Fibroblast of lung (primary cell): ENCODE measurements around the gene MCTP1.

ENCODE experiments used
- EZH2 ChIP-seq: IDR thresholded peaks from 2 replicates; pipeline ENCODE4 v1.5.1; 2012; ENCODE audit warnings: low read length, control low read depth, mild to moderate bottlenecking; ENCODE audit errors: missing control alignments
- TF ChIP-seq, protein P1 (sequence below), 2 donors: IDR thresholded peaks in 1 of 2; conservative IDR thresholded peaks in 1 of 2; 1 replicate in 1 of 2; 2 replicates in 1 of 2; pipeline ENCODE4 v1.5.1; 2011 to 2012; ENCODE audit warnings: low read length in 2 of 2, control low read depth in 1 of 2, inconsistent platforms in 1 of 2, low read depth in 1 of 2, mild to moderate bottlenecking in 1 of 2

DNA sequence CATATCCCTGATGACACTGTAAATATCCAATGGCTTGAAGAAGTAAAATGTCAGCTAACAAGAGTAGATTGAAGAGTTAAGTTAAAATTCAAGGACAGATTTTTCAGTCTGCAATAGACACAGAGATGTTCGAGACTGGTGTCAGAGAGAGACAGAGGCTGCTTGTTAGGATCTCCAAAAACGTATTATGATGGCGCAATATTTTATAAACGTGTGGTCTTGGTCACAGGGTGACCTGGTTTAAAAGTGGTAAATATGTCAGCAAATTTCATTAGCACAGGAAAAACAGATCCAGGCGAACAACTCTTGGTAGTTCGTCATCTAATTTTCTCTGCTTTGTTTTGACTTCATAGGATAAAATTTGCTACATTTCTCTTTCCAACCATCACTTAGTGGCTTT is 317.4 kb downstream of the MCTP1 start:
- TF ChIP-seq, protein P1, sequence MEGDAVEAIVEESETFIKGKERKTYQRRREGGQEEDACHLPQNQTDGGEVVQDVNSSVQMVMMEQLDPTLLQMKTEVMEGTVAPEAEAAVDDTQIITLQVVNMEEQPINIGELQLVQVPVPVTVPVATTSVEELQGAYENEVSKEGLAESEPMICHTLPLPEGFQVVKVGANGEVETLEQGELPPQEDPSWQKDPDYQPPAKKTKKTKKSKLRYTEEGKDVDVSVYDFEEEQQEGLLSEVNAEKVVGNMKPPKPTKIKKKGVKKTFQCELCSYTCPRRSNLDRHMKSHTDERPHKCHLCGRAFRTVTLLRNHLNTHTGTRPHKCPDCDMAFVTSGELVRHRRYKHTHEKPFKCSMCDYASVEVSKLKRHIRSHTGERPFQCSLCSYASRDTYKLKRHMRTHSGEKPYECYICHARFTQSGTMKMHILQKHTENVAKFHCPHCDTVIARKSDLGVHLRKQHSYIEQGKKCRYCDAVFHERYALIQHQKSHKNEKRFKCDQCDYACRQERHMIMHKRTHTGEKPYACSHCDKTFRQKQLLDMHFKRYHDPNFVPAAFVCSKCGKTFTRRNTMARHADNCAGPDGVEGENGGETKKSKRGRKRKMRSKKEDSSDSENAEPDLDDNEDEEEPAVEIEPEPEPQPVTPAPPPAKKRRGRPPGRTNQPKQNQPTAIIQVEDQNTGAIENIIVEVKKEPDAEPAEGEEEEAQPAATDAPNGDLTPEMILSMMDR (conservative IDR thresholded peaks at IDR 0.05 in 1 of 2, IDR thresholded peaks at IDR 0.05 in 1 of 2; ENCODE audit: low read depth in 1 of 2, low read length in 2 of 2) = no peak
- no peak for TF ChIP-seq EZH2
